WTC11 (cell line): ENCODE data around the gene TRNAU1AP.

Source experiments
- MAX ChIP-seq: sonication (generic); formaldehyde crosslinking; IDR thresholded peaks from 2 replicates; pipeline ENCODE4 v1.8.0; 2022; ENCODE audit warnings: mild to moderate bottlenecking, missing genetic modification reagents
- SP1 ChIP-seq: sonication (generic); formaldehyde crosslinking; conservative IDR thresholded peaks from 2 replicates; pipeline ENCODE4 v1.8.1; 2022; ENCODE audit warnings: missing genetic modification reagents
- ZNF396 ChIP-seq: fragments of 250-450 bp; sonication (Bioruptor Pico); IDR thresholded peaks from 2 replicates; pipeline ENCODE4 v1.8.0; 2021; ENCODE audit warnings: mild to moderate bottlenecking, moderate library complexity, borderline replicate concordance
- ZNF423 ChIP-seq: fragments of 250-450 bp; sonication (Bioruptor Pico); IDR thresholded peaks from 2 replicates; pipeline ENCODE4 v2.1.2; 2022; ENCODE audit warnings: mild to moderate bottlenecking, moderate library complexity
- TF ChIP-seq, protein P1 (sequence below): sonication (generic); formaldehyde crosslinking; IDR thresholded peaks from 2 replicates; pipeline ENCODE4 v1.8.0; 2022; ENCODE audit warnings: missing genetic modification reagents
- TF ChIP-seq, protein P2 (sequence below): fragments of 200-600 bp; IDR thresholded peaks from 2 replicates; pipeline ENCODE4 v1.8.0; 2022; ENCODE audit warnings: antibody characterized with exemption

DNA sequence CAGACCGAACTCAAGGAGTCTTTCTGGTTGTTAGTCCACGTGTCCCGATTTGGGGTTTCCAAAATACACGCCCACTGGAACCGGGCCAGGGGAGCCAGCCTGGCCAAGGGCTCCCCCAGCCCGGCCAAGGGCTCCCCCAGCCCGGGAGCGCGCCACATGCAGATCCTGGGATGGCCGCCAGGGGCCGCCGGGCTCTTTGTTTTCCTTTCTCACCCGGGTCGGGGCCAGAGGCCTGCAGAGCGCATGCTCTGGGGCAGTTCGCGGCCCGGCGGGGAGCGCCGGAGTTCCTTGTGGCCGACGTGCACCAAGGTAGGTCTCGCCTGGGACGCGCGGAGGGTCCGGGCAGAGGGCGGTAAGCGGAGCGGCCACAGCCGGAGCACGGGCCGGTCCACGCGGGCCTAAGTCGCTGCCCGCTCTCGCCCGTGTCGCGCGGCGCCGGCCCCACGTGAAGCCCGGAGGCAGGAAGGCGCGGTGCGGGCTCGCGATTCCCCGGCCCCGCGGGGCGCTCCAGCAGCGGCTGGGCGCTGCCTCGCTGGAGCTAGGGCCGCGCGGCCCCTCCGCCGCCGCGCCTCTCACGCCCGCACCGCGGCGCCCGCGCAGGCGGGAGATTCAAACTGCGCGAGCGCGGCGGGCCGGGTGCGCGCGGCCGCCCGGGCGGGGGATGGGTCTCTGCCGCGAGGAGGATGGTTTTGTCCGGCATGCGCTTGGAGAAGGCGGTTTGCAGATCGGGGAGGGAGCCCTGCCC, 34.7 kb upstream of the TRNAU1AP start:
- 0 out of 2 replicates have a peak, but pooled peaks have one; percentile 31 for TF ChIP-seq SP1 (CRISPR knock-in tag)
- TF ChIP-seq, protein P1, sequence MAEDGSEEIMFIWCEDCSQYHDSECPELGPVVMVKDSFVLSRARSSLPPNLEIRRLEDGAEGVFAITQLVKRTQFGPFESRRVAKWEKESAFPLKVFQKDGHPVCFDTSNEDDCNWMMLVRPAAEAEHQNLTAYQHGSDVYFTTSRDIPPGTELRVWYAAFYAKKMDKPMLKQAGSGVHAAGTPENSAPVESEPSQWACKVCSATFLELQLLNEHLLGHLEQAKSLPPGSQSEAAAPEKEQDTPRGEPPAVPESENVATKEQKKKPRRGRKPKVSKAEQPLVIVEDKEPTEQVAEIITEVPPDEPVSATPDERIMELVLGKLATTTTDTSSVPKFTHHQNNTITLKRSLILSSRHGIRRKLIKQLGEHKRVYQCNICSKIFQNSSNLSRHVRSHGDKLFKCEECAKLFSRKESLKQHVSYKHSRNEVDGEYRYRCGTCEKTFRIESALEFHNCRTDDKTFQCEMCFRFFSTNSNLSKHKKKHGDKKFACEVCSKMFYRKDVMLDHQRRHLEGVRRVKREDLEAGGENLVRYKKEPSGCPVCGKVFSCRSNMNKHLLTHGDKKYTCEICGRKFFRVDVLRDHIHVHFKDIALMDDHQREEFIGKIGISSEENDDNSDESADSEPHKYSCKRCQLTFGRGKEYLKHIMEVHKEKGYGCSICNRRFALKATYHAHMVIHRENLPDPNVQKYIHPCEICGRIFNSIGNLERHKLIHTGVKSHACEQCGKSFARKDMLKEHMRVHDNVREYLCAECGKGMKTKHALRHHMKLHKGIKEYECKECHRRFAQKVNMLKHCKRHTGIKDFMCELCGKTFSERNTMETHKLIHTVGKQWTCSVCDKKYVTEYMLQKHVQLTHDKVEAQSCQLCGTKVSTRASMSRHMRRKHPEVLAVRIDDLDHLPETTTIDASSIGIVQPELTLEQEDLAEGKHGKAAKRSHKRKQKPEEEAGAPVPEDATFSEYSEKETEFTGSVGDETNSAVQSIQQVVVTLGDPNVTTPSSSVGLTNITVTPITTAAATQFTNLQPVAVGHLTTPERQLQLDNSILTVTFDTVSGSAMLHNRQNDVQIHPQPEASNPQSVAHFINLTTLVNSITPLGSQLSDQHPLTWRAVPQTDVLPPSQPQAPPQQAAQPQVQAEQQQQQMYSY (CRISPR knock-in tag), result 0 out of 2 replicates have a peak, but pooled peaks have one; percentile 5
- TF ChIP-seq ZNF423 (CRISPR knock-in tag), result peak; percentile 22; the same call in 1 of the 2 replicates
- peak; percentile 70; the same call in 1 of the 2 replicates for TF ChIP-seq MAX
- TF ChIP-seq, protein P2, sequence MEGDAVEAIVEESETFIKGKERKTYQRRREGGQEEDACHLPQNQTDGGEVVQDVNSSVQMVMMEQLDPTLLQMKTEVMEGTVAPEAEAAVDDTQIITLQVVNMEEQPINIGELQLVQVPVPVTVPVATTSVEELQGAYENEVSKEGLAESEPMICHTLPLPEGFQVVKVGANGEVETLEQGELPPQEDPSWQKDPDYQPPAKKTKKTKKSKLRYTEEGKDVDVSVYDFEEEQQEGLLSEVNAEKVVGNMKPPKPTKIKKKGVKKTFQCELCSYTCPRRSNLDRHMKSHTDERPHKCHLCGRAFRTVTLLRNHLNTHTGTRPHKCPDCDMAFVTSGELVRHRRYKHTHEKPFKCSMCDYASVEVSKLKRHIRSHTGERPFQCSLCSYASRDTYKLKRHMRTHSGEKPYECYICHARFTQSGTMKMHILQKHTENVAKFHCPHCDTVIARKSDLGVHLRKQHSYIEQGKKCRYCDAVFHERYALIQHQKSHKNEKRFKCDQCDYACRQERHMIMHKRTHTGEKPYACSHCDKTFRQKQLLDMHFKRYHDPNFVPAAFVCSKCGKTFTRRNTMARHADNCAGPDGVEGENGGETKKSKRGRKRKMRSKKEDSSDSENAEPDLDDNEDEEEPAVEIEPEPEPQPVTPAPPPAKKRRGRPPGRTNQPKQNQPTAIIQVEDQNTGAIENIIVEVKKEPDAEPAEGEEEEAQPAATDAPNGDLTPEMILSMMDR, result peak; percentile 99
- TF ChIP-seq ZNF396 (CRISPR knock-in tag), result no peak
